Glutamatergic neuron (in vitro differentiated cells): ENCODE data around the gene NOX3. TPM values are rescaled to one million over a fixed set of nuclear protein-coding genes. Genes with fewer than 3 reads are reported as not detected.
A peak's percentile ranks its signal among the peaks of the same experiment; 100 is the strongest.

ENCODE experiments used
- DNase-seq: peaks from one replicate; pipeline ENCODE4 v3.0.0; 2022
- H3K27ac Mint-ChIP-seq: one replicate; pipeline ENCODE4 v1.8.0; 2020; ENCODE audit warnings: mild to moderate bottlenecking, mixed read lengths, inconsistent platforms; ENCODE audit not compliant: unreplicated experiment
- H3K27me3 Mint-ChIP-seq: one replicate; pipeline ENCODE4 v1.8.0; 2020; ENCODE audit warnings: mild to moderate bottlenecking, moderate library complexity, mixed read lengths, inconsistent platforms; ENCODE audit not compliant: unreplicated experiment
- H3K36me3 Mint-ChIP-seq: one replicate; pipeline ENCODE4 v1.8.0; 2020; ENCODE audit warnings: mild to moderate bottlenecking, mixed read lengths, inconsistent platforms; ENCODE audit not compliant: unreplicated experiment
- H3K4me1 Mint-ChIP-seq: one replicate; pipeline ENCODE4 v1.8.0; 2020; ENCODE audit warnings: mild to moderate bottlenecking, low read depth, mixed read lengths, inconsistent platforms; ENCODE audit not compliant: unreplicated experiment
- H3K4me3 Mint-ChIP-seq: one replicate; pipeline ENCODE4 v1.8.0; 2020; ENCODE audit warnings: mild to moderate bottlenecking, mixed read lengths, inconsistent platforms; ENCODE audit not compliant: unreplicated experiment
- H3K9me3 Mint-ChIP-seq: one replicate; pipeline ENCODE4 v1.8.0; 2020; ENCODE audit warnings: mild to moderate bottlenecking, moderate library complexity, mixed read lengths, inconsistent platforms; ENCODE audit not compliant: unreplicated experiment
- total RNA-seq: library from RNA; stranded (reverse); fragmentation: NEBNext Ultra II Directional; extraction: Animal tissue kit (Norgen Biotek cat#: 25700); gene quantifications from one replicate; pipeline ENCODE4 v1.2.1, GENCODE V29; 2021; ENCODE audit not compliant: unreplicated experiment
- TF ChIP-seq, protein P1 (sequence below): fragments of 200-600 bp; sonication (generic); IDR thresholded peaks from one replicate; pipeline ENCODE4 v1.5.0; 2021; ENCODE audit not compliant: partially characterized antibody, unreplicated experiment

Gene NOX3
- total RNA-seq, 1 donor from 2014 or later = not detected

DNA sequence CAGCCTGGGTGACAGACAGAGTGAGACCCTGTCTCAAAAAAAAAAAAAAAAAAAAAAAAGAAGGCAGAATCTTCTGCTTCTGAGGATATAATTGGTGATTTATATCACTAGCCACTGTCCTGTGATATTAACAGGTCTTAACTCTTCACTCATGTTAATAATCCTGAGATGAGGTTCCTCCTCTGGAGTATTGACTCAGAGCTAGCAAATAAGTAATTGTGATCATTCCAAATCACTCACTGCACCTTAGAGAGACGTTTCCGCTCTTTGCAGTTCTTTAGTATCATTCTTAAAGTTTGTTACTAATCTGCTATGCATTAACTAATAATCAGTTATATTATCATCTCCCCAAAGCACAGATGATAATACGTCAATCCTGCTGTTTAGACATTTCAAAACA is 41.6 kb upstream of the NOX3 start:
- no peak overlapping the region for H3K27ac Mint-ChIP-seq
- TF ChIP-seq, protein P1, sequence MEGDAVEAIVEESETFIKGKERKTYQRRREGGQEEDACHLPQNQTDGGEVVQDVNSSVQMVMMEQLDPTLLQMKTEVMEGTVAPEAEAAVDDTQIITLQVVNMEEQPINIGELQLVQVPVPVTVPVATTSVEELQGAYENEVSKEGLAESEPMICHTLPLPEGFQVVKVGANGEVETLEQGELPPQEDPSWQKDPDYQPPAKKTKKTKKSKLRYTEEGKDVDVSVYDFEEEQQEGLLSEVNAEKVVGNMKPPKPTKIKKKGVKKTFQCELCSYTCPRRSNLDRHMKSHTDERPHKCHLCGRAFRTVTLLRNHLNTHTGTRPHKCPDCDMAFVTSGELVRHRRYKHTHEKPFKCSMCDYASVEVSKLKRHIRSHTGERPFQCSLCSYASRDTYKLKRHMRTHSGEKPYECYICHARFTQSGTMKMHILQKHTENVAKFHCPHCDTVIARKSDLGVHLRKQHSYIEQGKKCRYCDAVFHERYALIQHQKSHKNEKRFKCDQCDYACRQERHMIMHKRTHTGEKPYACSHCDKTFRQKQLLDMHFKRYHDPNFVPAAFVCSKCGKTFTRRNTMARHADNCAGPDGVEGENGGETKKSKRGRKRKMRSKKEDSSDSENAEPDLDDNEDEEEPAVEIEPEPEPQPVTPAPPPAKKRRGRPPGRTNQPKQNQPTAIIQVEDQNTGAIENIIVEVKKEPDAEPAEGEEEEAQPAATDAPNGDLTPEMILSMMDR = no peak
- no peak for DNase-seq
- H3K9me3 Mint-ChIP-seq = no peaks in the 10 kb centered on the region
- H3K4me1 Mint-ChIP-seq = peaks cover 4% of the 10 kb centered on the region
- no peak overlapping the region for H3K4me3 Mint-ChIP-seq
- no peaks in the 10 kb centered on the region for H3K27me3 Mint-ChIP-seq
- peaks cover 5% of the 10 kb centered on the region for H3K36me3 Mint-ChIP-seq

DNA sequence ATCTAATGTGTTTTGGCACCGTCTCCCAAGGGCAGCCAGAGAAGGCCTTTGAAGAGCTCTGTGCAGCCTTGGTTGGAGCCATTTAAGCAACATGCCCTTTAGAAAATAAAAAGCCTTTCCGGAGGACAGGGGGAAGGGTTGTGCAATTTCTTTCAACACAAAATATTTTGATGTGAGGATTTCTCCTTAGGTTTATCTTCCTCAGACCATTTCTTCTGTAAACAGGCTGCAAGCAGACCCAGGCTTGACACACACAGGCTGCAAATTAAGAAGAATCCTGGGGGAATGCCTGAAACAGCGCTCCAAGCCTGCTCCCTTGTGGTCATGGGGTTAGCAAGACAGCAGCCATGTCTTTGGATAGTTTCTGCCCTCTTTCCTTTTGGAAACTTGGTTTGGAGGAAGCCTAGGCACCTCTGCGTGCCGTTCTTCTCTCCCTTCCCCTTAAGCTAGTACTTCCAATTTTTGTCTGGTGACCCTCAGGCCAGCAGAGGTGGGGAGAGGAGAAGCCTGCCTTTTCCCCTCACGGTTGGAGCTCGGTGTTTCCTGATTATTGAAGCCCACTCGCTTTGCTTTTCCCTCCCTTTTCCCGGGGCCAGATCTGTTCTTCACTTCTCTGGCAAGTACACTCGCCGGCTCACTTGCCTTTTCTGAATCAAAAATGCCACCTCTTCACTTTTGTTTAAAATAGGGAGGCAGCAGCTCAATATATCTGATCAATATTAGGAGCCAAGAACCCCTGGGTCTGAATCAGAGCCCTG is 39.6 kb upstream of the NOX3 start:
- H3K9me3 Mint-ChIP-seq = no peaks in the 10 kb centered on the region
- H3K4me3 Mint-ChIP-seq = no peak overlapping the region
- H3K27me3 Mint-ChIP-seq = no peaks in the 10 kb centered on the region
- DNase-seq = peak; percentile 55
- TF ChIP-seq, protein P1 = no peak
- H3K36me3 Mint-ChIP-seq = peaks cover 5% of the 10 kb centered on the region
- no peak overlapping the region for H3K27ac Mint-ChIP-seq
- peaks cover 4% of the 10 kb centered on the region for H3K4me1 Mint-ChIP-seq

DNA sequence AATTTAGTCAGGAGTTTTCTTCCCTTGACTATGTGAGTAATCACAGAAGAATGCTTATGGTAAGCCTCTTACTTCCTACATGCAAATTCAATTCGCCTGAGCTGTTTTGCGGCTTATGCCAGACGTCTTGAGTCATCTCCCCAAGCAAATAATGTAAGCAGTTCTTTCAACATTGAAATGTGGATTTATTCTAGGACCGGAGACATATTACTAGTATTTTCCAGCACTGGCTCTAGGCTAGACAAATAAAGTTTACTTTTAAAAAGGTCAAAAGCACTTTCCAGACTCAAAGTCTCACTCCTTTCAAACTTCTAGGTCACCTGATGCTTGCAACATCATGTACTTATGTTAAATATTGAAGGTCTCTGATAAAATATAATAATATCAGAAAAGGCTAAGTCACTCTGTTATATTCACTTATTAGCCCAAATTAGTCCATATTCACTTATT is 38.1 kb upstream of the NOX3 start:
- Mint-ChIP-seq H3K4me1 (peaks cover 4% of the 10 kb centered on the region), H3K27me3 (no peaks in the 10 kb centered on the region), H3K27ac (no peak overlapping the region), H3K4me3 (no peak overlapping the region), H3K36me3 (peaks cover 5% of the 10 kb centered on the region), H3K9me3 (no peaks in the 10 kb centered on the region)
- TF ChIP-seq, protein P1 = no peak
- no peak for DNase-seq

DNA sequence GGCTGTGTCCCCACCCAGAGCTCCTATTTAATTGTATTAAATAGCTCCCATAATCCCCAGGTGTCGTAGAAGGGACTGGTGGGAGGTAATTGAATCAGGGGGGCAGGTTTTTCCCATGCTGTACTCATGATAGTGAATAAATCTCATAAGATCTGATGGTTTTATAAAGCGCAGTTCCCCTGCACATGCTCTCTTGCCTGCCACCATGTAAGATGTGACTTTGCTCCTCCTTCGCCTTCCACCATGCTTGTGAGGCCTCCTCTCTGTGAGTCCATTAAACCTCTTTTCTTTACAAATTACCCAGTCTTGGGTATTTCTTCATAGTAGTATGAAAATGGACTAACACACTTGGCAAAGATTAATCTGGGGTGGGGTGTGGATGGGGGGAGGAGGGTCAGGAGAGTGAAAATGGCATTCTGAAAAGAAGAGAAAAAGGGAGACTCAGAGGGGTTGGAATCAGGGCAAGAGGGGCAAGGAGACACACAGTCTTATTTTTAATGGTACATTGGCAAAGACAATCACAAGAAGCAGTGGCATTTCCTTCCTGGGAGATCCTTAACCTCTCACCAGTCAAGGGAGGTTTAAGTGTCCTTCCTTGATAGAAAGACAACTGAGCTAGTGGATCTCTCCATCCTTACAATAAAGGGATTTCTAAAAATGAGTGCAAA is 37.5 kb upstream of the NOX3 start:
- DNase-seq = no peak
- no peaks in the 10 kb centered on the region for H3K9me3 Mint-ChIP-seq
- H3K4me1 Mint-ChIP-seq = peaks cover 4% of the 10 kb centered on the region
- no peaks in the 10 kb centered on the region for H3K27me3 Mint-ChIP-seq
- H3K27ac Mint-ChIP-seq = no peak overlapping the region
- H3K36me3 Mint-ChIP-seq = peaks cover 5% of the 10 kb centered on the region
- no peak overlapping the region for H3K4me3 Mint-ChIP-seq
- TF ChIP-seq, protein P1 = no peak
